Stimulated activated naive CD4-positive, alpha-beta T cell (primary cell): Measurements from ENCODE around the gene CEP192.
"Not testable (repeated sequence)": the region's sequence is repeated elsewhere in the genome, so short reads cannot be mapped to it uniquely, and the experiment has no call there.

Experiments
- DNase-seq, 6 experiments: peaks; one replicate each; lab custom pipeline; 2025; lab: John Stamatoyannopoulos, UW

Gene CEP192

DNA sequence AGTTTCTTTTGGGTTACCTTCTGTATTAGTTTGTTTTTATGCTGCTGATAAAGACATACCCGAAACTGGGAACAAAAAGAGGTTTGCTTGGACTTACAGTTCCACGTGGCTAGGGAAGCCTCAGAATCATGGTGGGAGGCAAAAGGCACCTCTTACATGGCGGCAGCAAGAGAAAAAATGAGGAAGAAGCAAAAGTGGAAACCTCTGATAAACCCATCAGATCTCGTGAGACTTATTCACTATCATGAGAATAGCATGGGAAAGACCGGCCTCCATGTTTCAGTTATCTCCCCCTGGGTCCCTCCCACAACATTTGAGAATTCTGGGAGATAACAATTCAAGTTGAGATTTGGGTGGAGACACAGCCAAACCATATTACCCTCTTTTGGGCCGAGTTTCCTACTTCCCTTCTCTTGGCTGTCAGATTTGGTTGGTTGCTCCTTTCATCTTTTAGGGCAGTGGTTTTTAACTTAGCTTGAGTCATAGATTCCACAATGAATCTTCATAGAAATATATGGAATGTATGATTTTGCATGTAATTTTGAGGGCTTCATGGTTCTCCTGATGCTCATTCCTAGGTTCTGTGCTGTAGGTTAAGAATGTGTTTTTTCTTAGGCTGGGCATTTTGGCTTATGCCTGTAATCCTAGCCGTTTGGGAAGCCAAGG is 44.2 kb downstream of the CEP192 start:
- no peak for DNase-seq

DNA sequence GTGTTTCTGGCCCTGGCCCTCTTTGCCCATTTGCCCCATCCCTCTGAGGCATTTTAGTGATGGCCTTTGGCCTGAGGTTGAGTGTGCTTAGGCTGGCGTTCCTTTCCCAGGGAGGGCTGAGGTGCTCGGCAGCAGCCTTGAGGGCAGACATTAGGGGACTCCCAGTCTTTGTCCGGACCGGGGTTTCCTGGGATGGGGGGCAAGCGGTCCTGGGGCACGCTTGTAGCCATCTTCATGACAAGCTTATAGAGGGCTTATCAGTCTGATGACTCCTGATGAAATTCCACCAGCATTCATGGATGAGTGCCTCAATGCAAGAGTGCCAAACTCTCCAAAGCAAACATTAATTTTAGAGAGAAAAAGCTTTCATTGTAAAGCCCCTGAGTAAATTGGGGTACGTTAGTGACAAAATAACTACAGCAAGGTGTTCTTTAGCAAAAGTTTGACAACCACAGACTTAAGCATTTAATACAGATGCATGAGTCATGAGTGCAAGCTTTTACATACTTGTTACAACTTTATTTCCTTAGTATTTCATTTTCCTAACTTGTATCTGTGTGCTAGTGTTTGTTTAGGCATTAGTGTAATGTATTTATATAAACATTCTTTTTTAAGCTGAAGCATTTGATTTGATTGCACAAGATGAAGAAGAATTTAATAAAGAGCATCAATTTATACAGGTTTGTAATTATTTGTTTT is 45.6 kb downstream of the CEP192 start:
- DNase-seq: no peak

DNA sequence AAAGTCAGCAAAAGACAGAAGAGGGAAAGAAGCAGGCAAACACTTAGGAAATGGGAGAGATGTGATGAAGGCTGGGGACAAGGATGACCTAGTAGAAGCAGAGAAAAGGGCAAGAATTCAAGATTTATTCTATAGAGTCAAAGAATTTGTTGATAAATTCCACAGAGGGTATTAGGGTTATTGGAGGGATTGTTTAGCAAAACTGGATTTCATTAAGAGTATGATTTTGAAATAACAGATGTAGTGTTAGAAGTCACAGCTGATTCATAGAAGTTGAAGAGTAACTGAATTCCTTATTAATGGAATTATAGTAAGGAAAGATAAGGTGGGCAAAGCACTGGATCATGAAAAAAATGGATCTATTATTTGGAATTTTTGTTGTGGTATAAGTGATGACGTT is 48.6 kb downstream of the CEP192 start:
- DNase-seq: no peak

DNA sequence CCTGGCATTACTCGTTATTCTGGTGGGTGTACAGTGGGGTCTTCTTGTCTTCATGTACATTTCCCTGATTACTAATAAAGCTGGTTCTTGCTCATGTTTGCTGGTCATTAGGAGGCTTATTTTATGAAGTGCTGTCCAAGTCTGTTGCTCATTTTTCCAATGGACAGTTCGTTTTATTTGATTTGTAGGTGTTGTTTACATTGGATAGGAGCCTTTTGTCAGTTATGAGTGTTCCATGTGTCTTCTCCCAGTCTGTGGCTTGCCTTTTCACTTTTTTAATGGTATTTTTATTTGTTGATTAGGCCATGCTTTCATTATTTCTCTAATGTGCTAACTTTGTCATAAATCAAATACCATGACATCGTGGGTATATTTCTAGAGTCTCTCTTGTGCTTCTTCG is 51.9 kb downstream of the CEP192 start:
- DNase-seq: no peak

DNA sequence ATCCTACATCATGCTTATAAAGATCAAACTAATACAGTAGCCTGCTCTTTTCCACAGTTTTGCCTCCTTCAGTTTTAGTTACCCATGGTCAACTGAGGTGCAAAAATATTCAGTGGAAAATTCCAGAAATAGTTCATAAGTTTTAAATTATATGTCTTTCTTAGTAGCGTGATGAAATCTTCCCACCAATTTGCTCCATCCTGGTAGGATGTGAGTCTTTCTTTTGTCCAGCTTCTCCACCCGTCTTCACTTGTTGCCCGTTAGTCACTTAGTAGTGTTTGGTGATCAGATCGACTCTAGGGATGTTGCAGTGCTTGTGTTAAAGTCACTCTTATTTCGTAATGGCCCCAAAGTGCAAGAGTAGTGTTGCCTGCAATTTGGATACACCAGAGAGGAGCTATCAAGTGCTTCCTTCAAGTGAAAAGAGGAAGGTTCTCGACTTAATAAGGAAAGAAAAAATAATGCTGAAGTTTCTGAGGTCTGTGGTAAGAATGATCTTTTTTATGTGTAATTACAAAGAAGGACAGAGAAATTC is 57.0 kb downstream of the CEP192 start:
- DNase-seq: no peak

DNA sequence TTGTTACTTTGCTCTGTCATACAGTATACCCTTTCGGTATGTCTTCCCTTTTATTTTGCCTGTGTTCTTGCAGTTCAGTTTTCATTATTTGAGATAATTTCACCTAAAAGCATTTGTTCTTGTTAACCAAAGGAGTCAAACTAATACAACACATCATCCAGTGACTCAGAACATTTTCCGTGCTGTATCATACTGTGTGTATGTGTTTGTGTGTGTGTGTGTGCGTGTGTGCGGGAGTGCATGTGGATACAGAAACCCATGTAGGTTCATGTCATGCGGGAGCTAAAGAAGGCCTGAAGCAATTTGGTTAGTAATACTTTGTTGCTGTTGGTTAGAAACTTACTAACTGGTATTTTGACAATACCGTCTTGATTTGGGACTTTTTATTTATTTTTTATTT is 60.0 kb downstream of the CEP192 start:
- no peak for DNase-seq

DNA sequence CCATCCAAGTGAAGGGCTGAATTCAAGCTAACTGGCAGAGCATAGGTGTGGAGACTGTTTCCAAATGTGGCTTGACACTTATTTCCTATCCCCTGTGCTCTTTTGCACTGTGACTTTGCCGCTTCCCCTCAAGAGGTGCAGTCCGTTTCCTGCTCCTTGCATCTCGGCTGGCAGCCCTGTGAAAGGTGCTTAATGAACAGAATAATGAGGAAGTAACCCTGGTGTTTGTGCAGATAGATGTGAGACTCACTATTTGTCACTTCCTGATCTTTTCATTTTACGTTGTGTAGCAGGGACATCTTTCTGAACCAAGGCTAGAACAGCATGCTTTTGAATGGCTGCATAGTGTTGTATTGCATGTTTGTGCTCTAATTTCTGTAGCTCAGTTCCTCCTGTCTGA is 60.8 kb downstream of the CEP192 start:
- DNase-seq: no peak

DNA sequence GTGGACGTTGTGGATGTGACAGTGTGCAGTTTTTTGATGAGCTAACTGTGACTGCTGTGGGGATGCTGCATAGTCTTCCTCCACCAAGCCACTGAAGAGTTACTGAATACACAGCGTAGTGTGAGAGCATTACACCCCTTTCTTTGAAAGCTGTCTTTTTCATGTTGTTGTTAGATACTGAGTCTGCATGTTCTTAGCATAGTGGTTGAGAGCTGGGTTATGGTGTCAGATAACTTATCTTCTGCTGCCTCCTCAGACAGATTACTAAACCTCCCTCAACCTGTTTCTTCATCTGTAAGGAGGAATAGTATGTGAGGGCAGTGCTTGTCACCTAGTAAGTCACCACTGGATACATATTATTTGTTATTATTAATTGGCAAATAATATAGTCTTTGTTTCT is 63.2 kb downstream of the CEP192 start:
- no peak for DNase-seq

DNA sequence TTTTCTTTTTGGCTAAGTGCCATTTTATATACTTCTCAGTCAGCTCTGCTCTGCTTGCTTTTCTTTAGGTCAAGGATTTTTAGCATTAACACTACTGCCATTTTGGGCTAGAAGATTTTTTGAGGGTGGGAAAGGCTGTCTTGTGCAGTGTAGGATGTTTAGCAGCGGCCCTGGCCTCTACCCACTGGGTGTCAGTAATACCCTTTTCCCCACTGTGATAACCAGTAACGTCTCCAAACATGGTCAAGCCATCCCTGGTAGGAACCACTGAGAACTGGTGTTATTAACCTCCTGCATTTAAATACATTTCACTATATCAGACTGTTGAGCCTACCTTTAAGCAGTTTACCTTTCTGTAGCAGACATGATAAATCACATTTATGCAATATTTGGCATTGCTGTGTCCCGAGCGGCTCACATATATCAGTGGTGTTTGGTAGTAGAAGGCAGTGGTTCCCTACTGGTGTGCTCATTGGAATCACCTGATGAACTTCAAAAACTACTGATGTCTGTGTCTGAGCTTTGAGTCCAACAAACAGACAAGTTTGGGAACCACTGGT is 70.5 kb downstream of the CEP192 start:
- no peak for DNase-seq

DNA sequence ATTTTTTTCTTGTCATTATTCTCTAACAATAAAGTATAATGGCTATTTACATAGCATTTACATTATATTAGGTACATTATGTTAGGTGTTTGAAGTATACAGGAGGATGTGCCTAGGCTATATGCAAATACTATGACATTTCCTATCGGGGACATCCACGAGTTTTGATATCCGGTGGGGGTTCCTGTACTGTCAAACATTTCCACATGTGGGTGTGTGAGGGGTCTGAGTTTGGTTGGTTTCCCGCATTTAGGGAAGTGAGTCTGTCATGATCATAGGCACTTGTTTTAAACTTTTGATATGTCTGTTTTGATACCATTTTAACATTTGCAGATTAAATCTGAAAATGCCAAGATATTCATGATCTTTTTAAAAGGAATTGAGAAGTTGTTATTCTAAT is 76.0 kb downstream of the CEP192 start:
- no peak for DNase-seq

DNA sequence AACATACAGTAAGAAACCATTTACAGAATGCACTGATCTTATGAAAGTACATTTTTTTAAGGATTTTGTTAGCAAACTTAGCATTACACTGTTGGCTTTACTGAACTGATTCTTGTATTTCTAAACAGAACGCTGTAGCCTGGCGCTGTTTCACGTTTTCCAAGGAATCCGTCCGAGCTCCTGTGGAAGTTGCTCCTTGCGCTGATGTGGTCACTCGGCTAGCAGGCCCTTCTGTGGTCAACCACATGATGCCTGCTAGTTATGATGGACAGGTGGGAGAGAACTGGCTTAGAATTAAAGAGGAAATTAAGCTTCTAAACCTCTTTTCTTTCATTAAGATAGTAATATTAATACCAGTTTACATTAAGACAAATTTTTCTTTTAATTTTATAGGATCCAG is 76.8 kb downstream of the CEP192 start:
- DNase-seq: no peak

DNA sequence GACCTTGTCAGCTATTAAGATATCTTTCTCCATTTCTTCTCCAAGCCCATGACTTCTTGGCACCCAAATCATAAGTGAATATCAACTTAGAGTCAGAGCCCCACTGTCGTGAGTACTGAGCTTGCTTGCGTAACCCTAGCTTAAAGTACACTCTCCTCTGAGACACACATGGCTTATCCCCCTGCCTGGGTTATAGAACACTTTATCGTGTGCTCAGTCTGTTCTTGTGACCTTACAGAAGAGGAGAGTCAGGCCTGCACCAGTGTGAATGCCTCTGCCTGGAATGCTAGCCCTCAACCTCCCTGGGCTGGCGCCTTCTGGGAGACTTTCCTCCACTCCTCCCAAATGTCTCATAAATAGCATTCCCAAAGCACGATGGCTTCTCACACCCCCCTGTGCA is 79.3 kb downstream of the CEP192 start:
- no peak for DNase-seq

DNA sequence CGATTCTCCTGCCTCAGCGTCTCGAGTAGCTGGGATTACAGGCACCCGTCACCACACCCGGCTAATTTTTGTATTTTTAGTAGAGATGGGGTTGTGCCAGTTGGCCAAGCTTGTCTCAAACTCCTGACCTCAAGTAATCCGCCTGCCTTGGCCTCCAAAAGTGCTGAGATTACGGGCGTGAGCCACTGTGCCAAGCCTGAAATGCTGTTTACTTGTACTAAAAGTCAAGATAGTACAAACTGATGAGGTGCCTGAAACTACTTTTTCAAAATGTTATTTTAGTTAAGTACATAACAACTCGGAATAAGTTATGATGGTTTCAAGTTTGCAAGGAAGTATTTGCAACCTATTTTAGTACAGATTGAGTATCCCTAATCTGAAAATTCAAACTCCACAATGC is 85.7 kb downstream of the CEP192 start:
- DNase-seq: no peak

DNA sequence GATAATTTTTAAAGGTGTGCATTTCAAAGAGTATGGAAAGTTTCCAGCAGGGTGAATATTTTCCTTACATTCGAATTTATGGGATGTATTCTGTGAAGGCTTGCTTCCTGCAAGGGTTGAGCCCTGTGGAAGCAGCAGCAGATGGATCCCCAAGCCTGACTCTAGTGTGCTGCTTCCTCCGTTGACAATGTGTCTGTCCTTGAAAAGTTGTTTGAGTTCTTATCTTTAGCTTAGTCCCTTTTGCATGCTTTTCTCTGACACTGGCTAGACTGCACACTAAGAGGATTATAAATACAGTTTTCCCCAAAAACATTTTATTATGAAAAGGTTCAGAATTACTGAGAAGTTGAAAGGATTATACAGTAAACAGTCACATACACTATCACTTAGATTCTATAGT is 86.3 kb downstream of the CEP192 start:
- DNase-seq: no peak

DNA sequence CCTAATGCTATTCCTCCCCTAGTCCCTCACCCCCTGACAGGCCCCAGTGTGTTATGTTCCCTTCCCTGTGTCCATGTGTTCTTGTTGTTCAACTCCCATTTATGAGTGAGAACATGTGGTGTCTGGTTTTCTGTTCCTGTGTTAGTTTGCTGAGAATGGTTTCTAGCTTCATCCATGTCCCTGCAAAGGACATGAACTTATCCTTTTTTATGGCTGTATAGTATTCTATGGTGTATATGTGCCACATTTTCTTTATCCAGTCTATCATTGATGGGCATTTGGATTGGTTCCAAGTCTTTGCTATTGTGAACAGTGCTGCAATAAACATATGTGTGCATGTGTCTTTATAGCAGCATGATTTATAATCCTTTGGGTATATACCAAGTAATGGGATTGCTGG is 86.9 kb downstream of the CEP192 start:
- not testable (repeated sequence) for DNase-seq

DNA sequence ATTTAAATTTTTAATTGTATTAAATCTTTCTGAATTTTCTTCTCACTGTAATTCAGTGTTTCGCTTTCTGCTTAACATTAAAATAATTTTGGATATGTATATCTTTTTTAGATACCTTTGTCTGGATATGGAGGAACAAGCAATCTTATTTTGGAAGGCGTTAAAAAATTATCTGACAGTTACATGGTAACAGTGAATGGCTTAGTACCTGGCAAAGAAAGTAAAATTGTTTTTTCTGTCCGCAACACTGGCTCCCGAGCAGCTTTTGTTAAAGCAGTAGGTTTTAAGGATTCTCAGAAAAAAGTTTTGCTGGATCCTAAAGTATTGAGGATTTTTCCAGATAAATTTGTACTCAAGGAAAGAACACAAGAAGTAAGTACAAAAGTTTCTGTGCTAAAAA is 95.7 kb downstream of the CEP192 start:
- DNase-seq: no peak

DNA sequence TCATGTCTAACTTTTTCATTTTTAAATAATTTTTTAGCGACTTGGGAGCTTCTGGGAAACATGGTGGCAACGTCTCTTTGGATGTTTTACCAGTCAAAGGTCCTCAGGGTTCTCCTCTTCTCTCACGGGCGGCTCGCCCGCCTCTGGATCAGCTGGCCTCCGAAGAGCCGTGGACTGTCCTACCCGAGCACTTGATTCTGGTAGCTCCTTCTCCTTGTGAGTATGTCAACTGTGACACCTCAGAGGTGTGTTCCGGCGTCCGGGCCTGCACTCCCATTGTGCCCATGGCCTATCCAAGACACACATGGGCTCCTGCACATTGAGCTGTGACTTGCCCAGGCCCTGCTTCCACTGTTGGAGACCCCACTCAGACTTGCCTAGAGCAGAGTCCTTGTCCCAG is 104.3 kb downstream of the CEP192 start:
- DNase-seq: no peak

DNA sequence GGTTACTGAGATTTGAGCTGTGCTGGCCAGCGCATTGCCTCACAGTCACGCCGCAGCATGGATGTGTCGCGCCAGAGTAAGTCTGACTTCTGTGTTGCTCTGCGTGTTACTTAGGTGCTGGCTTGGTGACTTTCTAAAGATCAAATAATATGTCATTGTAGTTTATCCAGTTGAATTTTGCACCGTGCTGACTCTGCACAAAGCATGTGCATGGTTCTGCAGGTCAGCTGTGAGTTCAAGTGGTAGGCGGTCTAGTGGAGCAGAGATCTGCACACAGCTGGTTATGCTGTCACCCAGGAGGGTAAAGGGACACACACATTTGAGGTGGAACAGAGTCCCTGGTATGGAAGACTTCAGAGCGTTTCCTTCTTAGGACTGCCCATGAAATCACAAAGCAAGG is 105.1 kb downstream of the CEP192 start:
- DNase-seq: no peak

DNA sequence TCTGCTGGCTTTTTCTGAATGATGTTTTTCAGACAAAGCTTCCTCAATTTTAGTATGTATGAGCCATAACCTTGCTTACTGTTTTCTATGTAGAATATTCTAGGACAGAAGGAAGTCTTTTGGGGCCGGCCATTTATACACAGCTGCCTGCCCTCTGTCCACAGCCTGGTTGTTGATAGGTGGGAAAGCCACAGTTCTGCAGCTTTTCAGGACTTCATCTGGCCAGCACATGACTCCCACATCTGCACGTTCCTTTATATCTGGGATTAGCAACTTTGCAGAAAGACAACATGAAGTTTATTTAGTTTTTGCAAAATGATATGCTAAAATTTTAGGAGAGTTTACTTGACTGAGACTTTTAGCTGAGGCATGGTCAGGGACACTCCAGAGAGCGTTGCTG is 105.6 kb downstream of the CEP192 start:
- DNase-seq: no peak

DNA sequence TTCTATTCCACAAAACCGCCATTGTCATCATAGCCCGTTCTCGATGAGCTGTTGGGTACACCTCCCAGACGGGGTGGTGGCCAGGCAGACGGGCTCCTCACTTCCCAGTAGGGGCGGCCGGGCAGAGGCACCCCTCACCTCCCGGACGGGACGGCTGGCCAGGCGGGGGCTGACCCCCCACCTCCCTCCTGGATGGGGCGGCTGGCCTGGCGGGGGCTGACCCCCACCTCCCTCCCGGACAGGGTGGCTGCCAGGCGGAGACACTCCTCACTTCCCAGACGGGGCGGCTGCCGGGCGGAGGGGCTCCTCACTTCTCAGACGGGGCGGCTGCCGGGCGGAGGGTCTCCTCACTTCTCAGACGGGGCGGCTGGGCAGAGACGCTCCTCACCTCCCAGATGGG is 106.9 kb downstream of the CEP192 start:
- not testable (repeated sequence) for DNase-seq

DNA sequence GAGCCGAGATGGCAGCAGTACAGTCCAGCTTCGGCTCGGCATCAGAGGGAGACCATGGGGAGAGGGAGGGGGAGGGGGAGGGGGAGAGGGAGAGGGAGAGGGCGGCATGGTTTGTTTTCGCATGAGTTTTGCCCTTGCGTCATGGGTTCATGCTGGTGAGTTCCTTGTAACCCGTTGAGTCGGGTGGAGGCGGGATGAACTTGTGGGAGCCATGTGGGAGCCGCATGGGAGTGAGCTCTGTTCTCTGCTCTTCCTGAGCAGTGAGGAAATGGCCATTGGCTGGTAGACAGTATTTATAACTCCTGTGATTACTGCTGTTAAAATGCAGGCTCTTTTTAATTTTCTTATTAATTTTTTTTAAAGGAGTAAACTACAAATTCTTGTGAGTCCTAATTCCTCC is 108.0 kb downstream of the CEP192 start:
- no peak for DNase-seq

DNA sequence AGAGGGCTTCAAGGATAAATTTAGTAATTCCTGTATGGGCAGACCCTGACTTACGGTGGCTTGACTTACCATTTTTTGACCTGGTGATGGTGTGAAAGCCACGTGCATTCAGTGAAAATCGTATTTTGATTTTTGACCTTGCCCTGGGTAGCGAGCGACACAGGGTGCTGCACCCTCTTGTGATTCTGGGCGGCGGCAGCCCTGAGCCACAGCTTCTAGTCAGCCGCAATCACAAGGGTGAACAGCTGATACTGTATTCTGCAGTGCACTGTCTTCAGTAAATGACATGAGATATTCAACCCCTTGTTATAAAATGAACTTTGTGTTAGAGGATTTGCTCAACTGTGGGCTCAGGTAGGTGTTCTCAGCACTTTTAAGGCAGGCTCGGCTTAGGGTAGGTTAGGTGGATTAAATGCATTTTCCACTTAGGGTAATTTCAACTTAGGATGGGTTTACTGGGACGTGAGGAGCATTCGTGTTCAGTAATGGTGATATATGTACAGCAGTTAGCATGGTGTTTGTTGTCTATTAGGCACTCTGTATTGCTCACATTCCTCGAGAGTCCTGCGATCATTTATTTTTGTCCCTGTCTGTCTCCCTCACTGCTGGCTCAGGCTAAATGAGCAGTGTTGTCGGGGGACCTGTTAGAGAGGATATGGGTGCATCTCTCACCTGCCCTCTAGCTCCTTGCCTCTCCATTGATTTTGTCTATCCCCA is 109.9 kb downstream of the CEP192 start:
- no peak for DNase-seq

DNA sequence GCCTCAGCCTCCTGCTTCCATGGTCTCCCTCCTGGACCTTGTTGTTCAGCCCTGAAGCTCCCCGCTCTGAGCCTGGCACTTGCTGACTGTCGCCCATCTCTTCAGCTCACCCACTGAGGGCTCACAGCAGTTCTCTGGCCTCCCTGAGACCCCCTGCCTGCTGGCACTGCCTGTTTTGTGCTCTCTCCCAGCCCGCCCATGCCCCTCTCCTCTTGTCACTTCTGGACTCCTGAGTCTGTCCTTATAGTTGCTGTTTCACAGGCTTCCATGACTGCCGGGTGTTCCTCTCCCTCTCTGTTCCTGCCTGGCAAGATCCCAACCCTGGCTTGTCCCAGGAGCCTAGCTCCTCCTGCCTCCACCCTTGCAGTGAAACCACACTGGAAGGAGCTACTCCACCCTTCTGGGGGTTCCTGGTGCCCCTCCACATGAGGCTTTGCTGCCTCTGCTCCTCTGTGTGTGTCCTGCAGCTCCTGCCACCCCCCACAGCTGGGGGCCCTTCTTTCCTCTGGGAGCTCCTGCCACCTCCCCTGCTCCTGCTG is 110.6 kb downstream of the CEP192 start:
- DNase-seq: no peak
